HUDEP-2 (cell line): ENCODE measurements around the gene NRARP.

Experiments
- DNase-seq, 76 experiments: peaks; one replicate each; lab custom pipeline; 2025; ENCODE audit not compliant: unreplicated experiment in 76 of 76; lab: John Stamatoyannopoulos, UW

Gene NRARP

GRCh38 chr9:137311986-137312851, 10.1 kb upstream of the NRARP start:
- no peak for DNase-seq

GRCh38 chr9:137311171-137311985, 9.3 kb upstream of the NRARP start:
- DNase-seq = no peak

GRCh38 chr9:137310189-137311052, 8.3 kb upstream of the NRARP start:
- DNase-seq = no peak

- DNase-seq = no peak
Measured at GRCh38 chr9:137309368-137310188, 7.5 kb upstream of the NRARP start.

GRCh38 chr9:137308057-137308619, 6.1 kb upstream of the NRARP start:
- no peak for DNase-seq

GRCh38 chr9:137307255-137308056, 5.4 kb upstream of the NRARP start:
- peak in 1 of 76 experiments; percentile 23 for DNase-seq

- no peak for DNase-seq
Measured at GRCh38 chr9:137306850-137307254, 4.8 kb upstream of the NRARP start.

- DNase-seq = no peak
Measured at GRCh38 chr9:137306066-137306849, 4.2 kb upstream of the NRARP start.

- no peak for DNase-seq
Measured at GRCh38 chr9:137305798-137306065, 3.7 kb upstream of the NRARP start.

- DNase-seq = peak in 49 of 76 experiments; percentile 7 to 70 (median 36)
Measured at GRCh38 chr9:137305060-137305797, 3.2 kb upstream of the NRARP start.

GRCh38 chr9:137304383-137305059, 2.5 kb upstream of the NRARP start:
- DNase-seq = no peak

GRCh38 chr9:137303893-137304382, 1.9 kb upstream of the NRARP start:
- no peak for DNase-seq

- no peak for DNase-seq
Measured at GRCh38 chr9:137303151-137303892, 1.3 kb upstream of the NRARP start.

GRCh38 chr9:137302449-137303150, 529 bp upstream of the NRARP start:
- DNase-seq = peak in 23 of 76 experiments; percentile 36 to 81 (median 56)
